GM21367 (cell line): ENCODE measurements around the gene ZNF644.
A peak's percentile ranks its signal among the peaks of the same experiment; 100 is the strongest.

Experiments used
- ATAC-seq: cut with Tn5 transposase; IDR thresholded peaks from one replicate; pipeline ENCODE4 v1.9.1; 2021; ENCODE audit not compliant: unreplicated experiment

Gene ZNF644

DNA sequence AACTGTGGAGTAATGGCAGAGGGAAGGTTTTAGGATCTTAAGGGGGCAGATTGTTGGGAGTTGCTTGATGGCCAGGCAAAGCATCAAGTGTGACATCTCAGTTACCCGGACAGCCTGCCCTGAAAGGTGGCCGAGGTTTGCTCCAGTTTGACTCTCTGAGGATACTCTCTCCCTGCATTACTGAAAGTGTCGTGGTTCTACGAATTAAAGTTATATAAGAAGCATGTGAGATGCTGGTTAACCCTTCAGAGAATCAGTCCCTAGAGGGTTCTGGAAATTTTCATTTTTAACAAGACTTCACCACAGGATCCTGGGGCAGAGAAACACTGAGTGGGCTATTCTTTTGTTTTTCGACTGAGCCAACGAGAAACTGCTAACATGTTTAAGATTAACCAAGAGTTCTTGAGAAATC is 689 bp upstream of the ZNF644 start:
- no peak for ATAC-seq

DNA sequence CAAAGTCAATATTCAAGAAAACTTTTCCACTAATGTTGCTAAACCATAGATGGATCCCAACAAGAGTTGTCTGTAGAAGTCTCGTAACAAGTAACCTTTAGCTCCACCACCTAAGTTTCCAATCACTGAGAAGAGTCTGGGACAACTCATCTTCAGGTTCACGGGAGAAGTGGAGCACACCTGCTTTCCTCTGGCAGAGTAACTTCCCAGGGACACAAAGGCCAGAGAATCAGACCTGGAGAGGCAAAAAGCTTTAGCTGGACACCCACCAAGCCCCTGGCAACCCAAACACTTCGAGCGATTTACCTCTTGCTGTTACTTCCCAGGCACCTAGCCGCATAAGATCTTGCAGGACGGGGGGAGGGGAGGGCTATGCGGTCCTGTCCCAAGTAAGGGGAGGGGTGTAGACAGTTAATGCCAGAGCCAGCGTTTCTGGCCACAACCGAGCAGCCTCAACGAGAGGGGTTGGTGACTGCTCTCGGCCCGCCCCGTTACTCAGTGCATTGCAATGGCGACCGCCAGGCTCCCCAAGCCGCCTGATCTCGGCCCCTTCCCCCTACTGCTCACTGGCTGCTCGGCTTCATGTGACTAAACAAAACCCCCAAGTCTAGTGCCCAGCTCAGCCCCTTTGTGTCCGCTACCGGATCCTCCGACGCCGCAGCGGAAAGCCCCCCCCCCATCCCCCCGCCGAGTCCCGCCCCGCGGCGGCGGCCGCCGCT is 709 bp downstream of the ZNF644 start:
- ATAC-seq = peak; percentile 34

DNA sequence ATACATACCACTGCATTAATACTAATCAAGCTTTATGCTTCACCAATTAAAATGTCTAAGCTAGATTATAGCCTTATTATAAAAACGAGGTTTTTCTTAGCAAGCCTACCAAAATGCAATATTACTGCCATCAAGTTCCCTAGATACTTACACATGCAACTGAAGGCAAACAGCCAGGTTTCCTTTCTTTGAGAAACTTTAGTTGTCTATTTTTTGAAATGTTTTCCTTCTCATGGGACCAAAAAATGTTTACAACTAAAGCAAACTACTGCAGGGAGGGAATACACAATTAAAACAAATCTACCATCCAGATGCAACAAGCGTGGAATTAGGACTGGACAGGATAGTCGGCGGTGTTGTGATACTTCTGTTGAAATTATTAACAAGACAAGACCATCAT is 1.3 kb downstream of the ZNF644 start:
- ATAC-seq = no peak

GRCh38 chr1:91018006-91018405 is 3.8 kb downstream of the ZNF644 start:
- ATAC-seq = no peak

- ATAC-seq = no peak
Observed at GRCh38 chr1:91015794-91016550, 5.9 kb downstream of the ZNF644 start.

GRCh38 chr1:91015358-91015780 is 6.5 kb downstream of the ZNF644 start:
- ATAC-seq = no peak

DNA sequence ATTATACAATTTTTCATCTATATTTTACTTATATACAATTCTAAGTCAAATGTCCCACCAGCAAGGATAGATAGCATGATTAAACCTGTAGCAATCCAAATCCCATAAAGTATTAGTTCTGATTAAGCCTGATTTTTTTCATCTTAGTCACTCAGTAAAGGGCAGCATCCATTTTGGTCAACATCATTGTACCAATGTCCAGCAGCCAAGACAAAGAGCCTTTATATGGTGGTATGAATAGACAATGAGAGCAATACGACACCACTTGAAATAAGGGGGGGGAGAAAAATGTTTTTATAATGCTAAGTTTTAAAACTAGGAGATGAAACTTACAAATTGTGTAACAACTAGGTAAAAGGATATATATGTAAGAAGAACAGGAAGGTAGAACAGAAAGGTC is 7.4 kb downstream of the ZNF644 start:
- no peak for ATAC-seq

DNA sequence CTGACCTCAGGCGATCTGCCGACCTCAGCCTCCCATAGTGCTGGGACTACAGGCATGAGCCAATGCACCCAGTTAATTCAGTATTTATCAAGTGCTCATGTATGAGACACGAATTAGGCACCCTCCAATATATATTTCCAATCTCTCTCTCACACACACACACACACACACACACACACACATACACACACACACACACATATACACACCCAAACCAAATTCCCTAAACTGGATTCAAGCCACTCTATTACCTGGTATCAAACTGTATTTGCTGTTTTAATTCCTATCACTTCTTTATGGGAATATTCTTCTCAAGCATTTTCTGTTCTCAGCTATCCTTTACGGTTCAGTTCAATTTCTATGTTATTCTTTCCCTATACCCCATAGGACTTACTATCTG is 8.5 kb downstream of the ZNF644 start:
- ATAC-seq = no peak

GRCh38 chr1:91012196-91012595 is 9.6 kb downstream of the ZNF644 start:
- ATAC-seq = no peak

DNA sequence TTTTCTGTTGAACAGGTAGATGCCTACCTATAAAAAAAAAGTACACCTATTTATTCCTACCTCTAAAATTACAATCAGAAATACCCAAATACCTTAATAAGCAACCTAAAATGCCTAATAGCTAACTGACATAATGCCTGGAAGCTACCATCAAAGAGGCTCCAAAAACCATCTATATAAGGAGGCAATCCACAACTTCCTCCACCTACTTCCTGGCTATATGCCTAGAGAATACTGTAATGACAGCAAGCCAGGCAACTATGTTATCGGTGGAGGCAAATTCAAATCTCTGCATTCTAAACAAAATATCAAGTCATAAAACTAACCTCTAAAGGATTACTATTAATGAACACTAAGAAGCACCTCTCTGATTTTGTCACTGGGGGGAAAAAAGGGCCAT is 10.1 kb downstream of the ZNF644 start:
- ATAC-seq = no peak

- ATAC-seq = no peak
Observed at GRCh38 chr1:91007827-91008226, 14.0 kb downstream of the ZNF644 start.

GRCh38 chr1:91007092-91007491 is 14.7 kb downstream of the ZNF644 start:
- ATAC-seq = no peak

DNA sequence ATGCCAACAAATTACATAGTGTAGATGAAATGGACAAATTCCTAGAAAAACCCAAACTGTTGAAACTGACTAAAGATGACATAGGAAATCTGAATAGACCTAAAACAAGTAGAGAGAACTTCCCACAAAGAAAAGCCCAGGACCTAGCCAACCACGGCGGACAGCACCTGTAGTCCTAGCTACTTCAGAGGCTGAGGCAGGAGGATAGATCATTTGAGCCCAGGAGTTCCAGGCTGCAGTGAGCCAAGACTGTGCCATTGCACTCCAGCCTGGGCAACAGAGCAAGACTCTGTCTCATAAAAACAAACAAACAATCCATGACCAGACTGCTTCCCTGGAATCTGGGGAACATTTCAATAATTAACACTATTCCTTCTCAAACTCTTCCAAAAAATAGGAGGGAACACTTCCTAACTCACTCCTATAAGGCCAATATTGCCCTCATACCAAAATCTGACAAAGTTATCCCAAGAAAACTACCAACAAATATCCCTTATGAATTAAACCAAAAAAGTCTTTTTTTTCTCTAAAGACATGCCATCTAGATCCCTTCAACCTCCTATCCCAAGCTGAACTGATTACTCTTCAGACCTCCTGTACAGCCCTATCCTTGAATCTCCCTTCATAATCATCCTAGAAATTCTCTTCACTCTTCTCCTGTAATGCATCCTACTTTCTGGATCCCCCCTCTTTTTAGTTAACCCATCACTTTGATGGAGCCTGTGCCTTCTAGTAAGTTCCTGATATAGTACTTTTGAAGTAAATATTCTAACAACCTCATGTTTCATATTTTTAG is 15.5 kb downstream of the ZNF644 start:
- no peak for ATAC-seq

DNA sequence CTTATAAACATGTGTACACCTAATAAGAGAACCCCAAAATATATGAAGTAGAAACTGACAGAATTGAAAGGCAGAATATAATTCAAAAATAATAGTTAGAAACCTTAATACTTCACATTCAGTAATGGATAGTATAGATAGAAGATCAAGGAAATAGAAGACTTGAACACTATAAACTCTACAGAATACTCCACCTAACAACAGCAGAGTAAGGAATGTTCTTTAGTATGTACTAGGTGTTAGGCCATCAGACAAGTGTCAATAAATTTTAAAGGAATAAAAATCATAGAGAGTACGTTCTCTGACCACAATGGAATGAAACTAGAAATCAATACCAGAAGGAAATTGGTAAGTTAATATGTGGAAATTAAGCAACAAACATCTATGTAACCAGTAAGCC is 16.6 kb downstream of the ZNF644 start:
- no peak for ATAC-seq

DNA sequence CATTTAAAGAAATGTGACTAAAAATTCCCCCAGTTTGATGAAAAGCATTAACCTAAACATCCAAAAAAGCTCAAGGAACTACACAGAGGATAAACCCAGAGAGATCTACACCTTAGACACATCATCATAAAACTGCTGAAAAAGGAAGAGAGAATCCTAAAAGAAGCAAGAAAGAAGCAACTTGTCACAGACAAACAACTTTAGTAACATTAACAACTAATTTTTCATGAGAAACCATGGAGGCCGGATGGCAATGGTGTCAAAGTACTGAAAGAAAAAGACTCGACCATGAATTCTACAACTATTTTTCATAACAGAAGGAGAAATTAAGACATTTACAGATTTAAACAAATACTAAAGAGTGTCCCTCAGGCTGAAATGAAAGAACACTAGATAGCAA is 17.7 kb downstream of the ZNF644 start:
- no peak for ATAC-seq

DNA sequence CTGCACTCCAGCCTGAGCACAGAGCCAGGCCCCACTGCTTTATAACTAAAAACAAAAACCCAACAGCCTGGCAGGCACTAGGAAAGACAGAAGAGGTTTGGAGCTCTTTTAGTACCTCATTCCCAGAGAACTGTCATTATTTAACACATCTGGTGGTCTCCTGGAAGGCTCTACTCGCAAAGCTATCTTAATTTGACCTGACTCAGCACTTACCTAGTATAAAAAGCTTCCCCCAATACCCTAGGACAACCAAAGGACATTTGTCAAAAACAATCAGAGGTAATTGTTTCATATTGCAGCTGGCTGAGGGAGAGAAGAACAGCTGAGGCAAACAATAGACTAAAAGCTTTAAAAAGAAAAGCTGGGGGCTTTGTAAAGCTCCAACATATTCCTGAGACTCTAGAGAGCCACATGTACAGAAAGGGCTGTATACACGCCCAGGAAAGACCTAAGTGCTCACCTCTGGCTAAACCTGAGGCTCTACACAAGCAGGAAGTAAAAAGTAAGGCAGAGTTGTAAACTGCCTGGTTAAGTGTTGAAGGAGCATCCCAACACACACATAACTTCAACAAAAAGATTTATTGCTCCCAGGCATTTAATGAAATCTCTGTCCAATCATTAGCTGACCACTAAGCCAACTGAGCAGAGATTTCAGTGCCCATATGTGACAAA is 25.0 kb downstream of the ZNF644 start:
- no peak for ATAC-seq

DNA sequence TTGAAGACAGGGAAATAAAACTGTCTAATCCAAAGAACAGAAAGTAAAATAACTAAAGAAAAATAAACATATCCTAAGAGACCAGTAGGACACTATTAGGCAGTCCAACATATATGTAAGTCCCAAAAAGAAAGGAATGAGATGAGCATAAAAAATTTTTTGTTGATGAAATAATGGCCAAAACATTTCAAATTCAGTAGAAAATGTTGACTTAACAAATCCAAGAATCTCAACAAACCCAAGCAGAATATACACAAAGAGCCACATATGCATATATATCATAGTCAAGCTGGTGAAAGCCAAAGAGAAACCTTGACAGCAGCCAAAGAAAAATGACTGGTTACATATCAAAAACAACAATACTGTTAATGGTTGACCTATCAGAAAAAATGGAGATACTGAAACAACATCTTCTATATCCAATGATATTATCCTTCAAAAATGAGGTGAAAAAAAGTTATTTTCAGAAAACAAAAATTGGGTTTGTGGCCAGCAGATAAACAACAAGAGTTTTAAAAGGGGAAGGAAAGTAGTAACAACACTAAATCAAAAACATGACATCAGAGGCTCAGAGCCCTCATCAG is 26.4 kb downstream of the ZNF644 start:
- ATAC-seq = no peak

DNA sequence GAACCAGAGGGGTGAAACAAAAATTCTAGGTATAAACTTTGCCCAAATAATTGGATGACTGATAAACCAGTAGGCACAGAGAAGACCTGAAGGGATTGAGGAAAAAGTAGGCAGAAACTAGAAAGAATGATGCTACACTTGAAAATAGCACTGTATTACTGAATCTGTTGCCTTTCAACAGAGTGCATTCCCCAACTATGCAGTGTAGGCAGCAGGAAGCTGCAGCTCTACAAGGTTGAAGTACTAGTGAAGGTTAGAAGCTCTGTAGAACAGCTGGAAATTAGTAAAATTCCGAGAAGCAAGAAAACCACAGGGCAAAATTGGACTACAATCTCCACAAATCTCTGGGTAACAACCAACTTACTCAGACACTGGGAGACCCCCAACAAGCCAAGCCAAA is 27.4 kb downstream of the ZNF644 start:
- ATAC-seq = no peak

DNA sequence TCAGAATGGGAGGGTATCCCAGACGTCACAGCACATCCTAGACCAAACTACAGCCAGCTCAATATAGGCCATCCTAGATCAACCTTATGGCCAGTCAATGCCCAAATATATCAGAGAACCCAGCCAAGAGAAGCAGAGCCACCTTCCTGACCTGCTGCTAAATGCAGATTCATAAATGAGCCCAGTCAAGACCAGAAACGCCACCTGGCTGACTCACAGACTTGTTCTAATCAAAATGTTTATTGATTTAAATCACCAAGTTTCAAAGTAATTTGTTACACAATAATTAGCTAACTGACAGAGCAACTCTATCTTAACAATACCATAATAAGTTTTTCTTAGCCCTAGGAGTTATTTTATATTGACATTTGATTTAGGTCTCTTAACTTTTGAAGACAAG is 28.6 kb downstream of the ZNF644 start:
- no peak for ATAC-seq

- ATAC-seq = no peak
Observed at GRCh38 chr1:90990779-90991178, 31.1 kb downstream of the ZNF644 start.

- ATAC-seq = peak; percentile 64
Observed at GRCh38 chr1:90989990-90990389, 31.8 kb downstream of the ZNF644 start.
